GM19455 (cell line): Measurements from ENCODE around the gene PPFIBP2.
"Not testable (repeated sequence)": the region's sequence is repeated elsewhere in the genome, so short reads cannot be mapped to it uniquely, and the experiment has no call there.

Experiments used
- ATAC-seq: cut with Tn5 transposase; IDR thresholded peaks from one replicate; pipeline ENCODE4 v1.9.1; 2021; ENCODE audit not compliant: unreplicated experiment

PPFIBP2 gene

GRCh38 chr11:7498193-7498592 lies 15.6 kb upstream of the PPFIBP2 start:
- ATAC-seq: no peak

- ATAC-seq: no peak
Observed at GRCh38 chr11:7499081-7499480, 14.7 kb upstream of the PPFIBP2 start.

GRCh38 chr11:7500251-7500650 lies 13.5 kb upstream of the PPFIBP2 start:
- no peak for ATAC-seq

DNA sequence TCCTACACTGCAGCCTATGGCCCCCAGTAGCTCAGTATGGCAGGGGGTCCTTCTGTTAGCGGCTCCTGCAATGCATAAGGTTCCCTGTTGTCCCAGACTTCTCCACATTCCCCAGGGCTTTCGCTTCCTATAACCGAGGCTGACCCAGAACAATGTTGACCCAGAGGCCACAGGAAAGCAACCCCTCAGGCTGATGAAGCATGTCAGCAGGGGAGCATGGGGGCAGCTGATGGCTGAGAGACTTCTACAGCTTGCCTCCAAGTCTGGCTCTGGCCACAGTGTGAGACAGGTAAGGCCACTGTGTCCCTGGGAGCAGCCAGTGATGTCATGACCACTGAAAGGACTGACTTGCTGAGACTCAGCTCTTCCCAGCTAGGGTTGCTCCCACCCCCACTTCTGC lies 12.5 kb upstream of the PPFIBP2 start:
- ATAC-seq: no peak

DNA sequence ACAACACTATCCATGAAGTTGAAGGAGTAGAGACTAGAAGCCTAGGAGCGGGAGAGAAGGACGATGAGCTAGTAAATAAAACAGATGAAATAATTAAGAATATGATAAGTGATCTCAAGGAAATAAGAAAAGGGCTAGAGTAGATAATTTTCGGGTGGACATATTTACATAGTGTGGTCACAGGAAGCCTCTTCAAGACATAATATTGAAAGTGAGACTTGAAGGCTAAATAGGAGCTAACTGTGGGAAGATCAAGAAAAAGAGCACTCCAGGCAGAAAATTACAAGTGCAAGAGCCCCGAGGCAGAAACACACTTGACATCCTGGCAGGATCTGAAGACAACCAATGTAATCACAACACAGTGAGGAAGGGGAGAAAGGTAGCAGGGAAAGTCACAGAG lies 11.9 kb upstream of the PPFIBP2 start:
- no peak for ATAC-seq

GRCh38 chr11:7506243-7506642 lies 7.6 kb upstream of the PPFIBP2 start:
- ATAC-seq: no peak

DNA sequence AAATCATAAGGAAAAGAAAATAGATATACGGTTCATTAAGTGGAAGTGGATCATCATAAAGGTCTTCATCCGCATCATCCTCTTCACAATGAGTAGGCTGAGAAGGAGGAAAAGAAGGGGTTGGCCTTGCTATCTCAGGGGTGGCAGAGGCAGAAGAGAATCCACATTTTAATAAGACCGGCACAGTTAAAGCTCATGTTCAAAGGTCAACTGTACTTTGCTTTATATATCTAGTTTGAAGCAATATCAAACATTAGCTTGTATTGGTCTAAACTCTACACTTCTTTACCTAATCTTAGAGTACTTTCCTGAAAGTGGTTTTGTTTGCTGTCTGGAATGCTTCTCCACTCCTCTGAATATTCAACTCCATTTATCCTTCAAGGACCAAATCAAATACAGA lies 5.7 kb upstream of the PPFIBP2 start:
- ATAC-seq: no peak

DNA sequence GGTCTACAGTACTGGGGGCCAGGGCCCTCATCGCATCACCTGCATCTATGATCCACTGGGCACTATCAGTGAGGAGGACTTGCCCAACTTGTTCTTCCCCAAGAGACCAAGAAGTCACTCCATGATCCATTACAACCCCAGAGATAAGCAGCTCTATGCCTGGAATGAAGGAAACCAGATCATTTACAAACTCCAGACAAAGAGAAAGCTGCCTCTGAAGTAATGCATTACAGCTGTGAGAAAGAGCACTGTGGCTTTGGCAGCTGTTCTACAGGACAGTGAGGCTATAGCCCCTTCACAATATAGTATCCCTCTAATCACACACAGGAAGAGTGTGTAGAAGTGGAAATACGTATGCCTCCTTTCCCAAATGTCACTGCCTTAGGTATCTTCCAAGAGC lies 3.8 kb upstream of the PPFIBP2 start:
- ATAC-seq: no peak

GRCh38 chr11:7511401-7511800 lies 2.4 kb upstream of the PPFIBP2 start:
- ATAC-seq: no peak

- ATAC-seq: peak; percentile 58
Observed at GRCh38 chr11:7512525-7513233, 1.1 kb upstream of the PPFIBP2 start.

- peak; percentile 12 for ATAC-seq
Observed at GRCh38 chr11:7514099-7514591, 346 bp downstream of the PPFIBP2 start.

- no peak for ATAC-seq
Observed at GRCh38 chr11:7515447-7515886, 1.7 kb downstream of the PPFIBP2 start.

GRCh38 chr11:7516475-7516874 lies 2.7 kb downstream of the PPFIBP2 start:
- ATAC-seq: no peak

DNA sequence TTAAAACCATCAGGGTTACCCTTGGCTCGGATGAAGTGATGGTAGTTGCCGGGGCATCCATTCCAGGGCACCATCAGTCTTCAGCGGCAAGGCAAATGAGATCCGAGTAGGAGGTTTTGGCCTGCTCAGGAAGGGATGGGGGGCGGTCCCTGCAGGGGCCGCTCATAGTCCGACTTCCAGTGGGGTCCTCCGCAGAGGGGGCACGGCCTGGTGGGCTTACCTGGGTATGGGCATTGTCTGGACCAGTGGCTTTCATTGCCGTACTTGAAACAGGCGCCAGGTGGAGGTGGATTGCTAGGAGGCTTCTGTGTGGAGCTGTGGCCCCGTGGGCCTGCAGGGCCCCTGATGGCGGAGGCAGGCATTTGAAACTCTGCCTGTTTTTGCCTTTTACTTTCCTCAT lies 3.9 kb downstream of the PPFIBP2 start:
- not testable (repeated sequence) for ATAC-seq

DNA sequence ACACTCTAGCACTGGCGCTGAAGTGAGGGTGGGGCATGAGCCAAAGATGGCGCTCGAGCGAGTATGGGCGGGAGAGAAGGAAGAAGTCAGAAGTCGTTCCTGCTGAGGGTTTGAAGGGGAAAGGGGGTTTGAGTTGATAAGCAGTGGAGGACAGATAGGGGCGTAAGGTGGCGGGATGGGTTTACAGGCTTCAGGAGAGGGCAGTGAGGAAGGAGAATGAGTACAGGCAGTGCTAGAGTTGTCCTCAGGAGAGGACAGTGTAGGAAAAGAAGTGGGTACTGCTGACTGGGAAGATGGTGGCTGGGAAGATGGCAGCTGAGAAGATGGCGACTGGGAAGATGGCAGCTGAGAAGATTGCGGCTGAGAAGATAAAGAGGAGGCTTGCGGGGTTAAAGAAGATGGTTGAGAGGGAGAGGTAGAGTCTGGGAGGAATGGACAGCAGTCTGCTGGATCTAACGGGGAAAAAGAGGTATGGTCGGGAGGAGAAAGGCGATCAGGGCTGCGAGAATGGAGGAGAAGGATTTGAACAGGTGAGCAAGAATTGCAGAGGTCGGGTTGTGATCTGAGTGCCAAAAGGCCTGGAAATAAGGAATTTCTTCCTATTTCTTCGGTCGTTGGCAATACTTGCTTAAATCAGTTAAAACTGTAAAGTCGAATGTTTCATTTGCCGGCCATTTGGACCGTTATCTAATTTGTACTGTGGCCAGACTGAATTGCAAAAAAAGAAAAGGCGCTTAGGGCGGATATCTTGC lies 5.2 kb downstream of the PPFIBP2 start:
- ATAC-seq: no peak

- ATAC-seq: peak; percentile 49
Observed at GRCh38 chr11:7520011-7520942, 6.5 kb downstream of the PPFIBP2 start.

GRCh38 chr11:7520981-7521487 lies 7.2 kb downstream of the PPFIBP2 start:
- ATAC-seq: peak; percentile 82

GRCh38 chr11:7522121-7522520 lies 8.3 kb downstream of the PPFIBP2 start:
- no peak for ATAC-seq

GRCh38 chr11:7522546-7522945 lies 8.7 kb downstream of the PPFIBP2 start:
- no peak for ATAC-seq

GRCh38 chr11:7523416-7524210 lies 9.8 kb downstream of the PPFIBP2 start:
- ATAC-seq: no peak
